ENCODE data around the gene ANKRD10.

ANKRD10 gene

DNA sequence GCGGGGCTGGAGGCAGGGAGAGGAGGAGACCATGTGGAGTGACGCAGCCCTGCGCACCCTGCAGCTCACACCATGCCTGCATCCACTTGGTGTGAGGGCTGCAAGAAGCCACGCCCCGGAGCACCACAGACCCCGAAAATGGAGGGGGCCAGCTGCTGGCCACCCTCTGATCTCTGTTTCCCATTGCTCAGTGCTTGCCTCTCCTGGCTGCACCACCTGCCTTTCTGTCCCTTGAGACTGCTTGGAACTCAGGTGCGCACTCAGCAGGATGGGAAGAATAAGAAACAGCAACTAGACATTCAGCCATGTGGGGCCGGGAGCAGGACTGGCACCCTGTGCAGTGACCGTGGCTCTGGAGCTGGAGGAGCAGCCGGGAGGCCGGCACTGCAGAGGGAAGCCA, 64.0 kb downstream of the ANKRD10 start:
- no peaks in the 10 kb centered on the region for H3K4me1 ChIP-seq (ENCODE audit: control insufficient read depth, low read length)
- H3K27ac ChIP-seq (ENCODE audit: low read depth, low read length): no peak overlapping the region
- no peaks in the 10 kb centered on the region for H3F3A ChIP-seq (ENCODE audit: control insufficient read depth, insufficient read depth)
- H3K9me2 ChIP-seq (replicated peaks; ENCODE audit: control insufficient read depth, low read length): no peaks in the 10 kb centered on the region
- H4K20me1 ChIP-seq (ENCODE audit: control insufficient read depth, insufficient read depth, low read depth, low read length): no peaks in the 10 kb centered on the region
- no peak overlapping the region for H3K4me2 ChIP-seq (ENCODE audit: low read length)
- H3K9me3 ChIP-seq (ENCODE audit: control insufficient read depth, insufficient read depth, low read length): no peaks in the 10 kb centered on the region
- no peaks in the 10 kb centered on the region for H3K79me2 ChIP-seq (ENCODE audit: control insufficient read depth, low read length)
- no peaks in the 10 kb centered on the region for H3K36me3 ChIP-seq (ENCODE audit: control insufficient read depth, low read length)
- peaks cover 12% of the 10 kb centered on the region for H3K27me3 ChIP-seq (ENCODE audit: control insufficient read depth, low read length)
- no peak for TF ChIP-seq EZH2phosphoT487 (IDR thresholded peaks at IDR 0.05; ENCODE audit: borderline replicate concordance, low read length)
- TF ChIP-seq, protein P1, sequence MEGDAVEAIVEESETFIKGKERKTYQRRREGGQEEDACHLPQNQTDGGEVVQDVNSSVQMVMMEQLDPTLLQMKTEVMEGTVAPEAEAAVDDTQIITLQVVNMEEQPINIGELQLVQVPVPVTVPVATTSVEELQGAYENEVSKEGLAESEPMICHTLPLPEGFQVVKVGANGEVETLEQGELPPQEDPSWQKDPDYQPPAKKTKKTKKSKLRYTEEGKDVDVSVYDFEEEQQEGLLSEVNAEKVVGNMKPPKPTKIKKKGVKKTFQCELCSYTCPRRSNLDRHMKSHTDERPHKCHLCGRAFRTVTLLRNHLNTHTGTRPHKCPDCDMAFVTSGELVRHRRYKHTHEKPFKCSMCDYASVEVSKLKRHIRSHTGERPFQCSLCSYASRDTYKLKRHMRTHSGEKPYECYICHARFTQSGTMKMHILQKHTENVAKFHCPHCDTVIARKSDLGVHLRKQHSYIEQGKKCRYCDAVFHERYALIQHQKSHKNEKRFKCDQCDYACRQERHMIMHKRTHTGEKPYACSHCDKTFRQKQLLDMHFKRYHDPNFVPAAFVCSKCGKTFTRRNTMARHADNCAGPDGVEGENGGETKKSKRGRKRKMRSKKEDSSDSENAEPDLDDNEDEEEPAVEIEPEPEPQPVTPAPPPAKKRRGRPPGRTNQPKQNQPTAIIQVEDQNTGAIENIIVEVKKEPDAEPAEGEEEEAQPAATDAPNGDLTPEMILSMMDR (IDR thresholded peaks at IDR 0.05; ENCODE audit: low read depth, low read length, poor library complexity, severe bottlenecking): no peak
- H3K4me3 ChIP-seq (ENCODE audit: low read length): no peak overlapping the region

DNA sequence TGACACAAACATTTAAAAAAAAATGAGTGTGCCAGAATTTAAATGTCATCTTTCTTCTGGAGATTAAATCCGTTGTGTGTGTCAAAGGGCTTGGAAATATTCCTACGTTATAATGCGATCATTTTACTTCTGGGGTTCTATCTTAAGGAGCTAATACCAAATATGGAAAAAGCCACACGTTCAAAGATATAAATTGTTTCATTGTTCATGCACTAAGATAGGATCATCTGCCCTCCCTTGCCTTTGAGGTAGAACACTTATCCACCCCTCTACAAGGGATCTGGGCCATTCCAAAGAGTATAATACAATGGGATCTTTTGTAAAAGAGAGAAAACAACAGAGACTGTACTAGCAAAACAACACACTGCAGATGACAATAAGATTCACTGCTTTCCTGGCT, 64.9 kb downstream of the ANKRD10 start:
- Histone ChIP-seq H3K9me2 (replicated peaks; ENCODE audit: control insufficient read depth, low read length) (no peaks in the 10 kb centered on the region), H3K4me2 (ENCODE audit: low read length) (no peak overlapping the region), H4K20me1 (ENCODE audit: control insufficient read depth, insufficient read depth, low read depth, low read length) (no peaks in the 10 kb centered on the region), H3K27ac (ENCODE audit: low read depth, low read length) (no peak overlapping the region), H3K4me1 (ENCODE audit: control insufficient read depth, low read length) (no peaks in the 10 kb centered on the region), H3K4me3 (ENCODE audit: low read length) (no peak overlapping the region), H3K9me3 (ENCODE audit: control insufficient read depth, insufficient read depth, low read length) (no peaks in the 10 kb centered on the region), H3F3A (ENCODE audit: control insufficient read depth, insufficient read depth) (no peaks in the 10 kb centered on the region), H3K27me3 (ENCODE audit: control insufficient read depth, low read length) (peaks cover 16% of the 10 kb centered on the region), H3K36me3 (ENCODE audit: control insufficient read depth, low read length) (no peaks in the 10 kb centered on the region), H3K79me2 (ENCODE audit: control insufficient read depth, low read length) (no peaks in the 10 kb centered on the region)
- TF ChIP-seq, protein P1 (IDR thresholded peaks at IDR 0.05; ENCODE audit: low read depth, low read length, poor library complexity, severe bottlenecking): no peak
- TF ChIP-seq EZH2phosphoT487 (IDR thresholded peaks at IDR 0.05; ENCODE audit: borderline replicate concordance, low read length): no peak

DNA sequence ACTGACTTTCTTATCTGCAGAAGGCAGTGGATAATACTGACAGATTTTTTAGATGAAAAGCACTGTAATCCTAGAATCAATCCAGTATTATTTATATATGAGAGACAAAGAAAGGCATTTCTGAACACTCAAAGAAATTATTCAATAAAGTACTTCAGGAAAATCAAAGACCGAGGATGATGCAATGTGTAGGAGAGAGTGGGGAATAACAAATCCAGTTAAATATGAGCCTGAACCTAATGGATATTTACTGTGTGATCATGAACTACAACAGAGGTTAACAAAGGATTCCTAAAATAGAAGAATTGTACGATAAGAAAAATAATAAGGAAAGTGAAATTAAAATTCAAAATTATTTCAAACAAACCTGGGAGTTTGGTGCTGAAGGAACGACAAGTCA, 69.3 kb downstream of the ANKRD10 start:
- no peaks in the 10 kb centered on the region for H3K36me3 ChIP-seq (ENCODE audit: control insufficient read depth, low read length)
- no peak overlapping the region for H3K4me2 ChIP-seq (ENCODE audit: low read length)
- no peaks in the 10 kb centered on the region for H4K20me1 ChIP-seq (ENCODE audit: control insufficient read depth, insufficient read depth, low read depth, low read length)
- peaks cover 26% of the 10 kb centered on the region for H3K27me3 ChIP-seq (ENCODE audit: control insufficient read depth, low read length)
- no peaks in the 10 kb centered on the region for H3K9me2 ChIP-seq (replicated peaks; ENCODE audit: control insufficient read depth, low read length)
- H3K9me3 ChIP-seq (ENCODE audit: control insufficient read depth, insufficient read depth, low read length): no peaks in the 10 kb centered on the region
- no peaks in the 10 kb centered on the region for H3F3A ChIP-seq (ENCODE audit: control insufficient read depth, insufficient read depth)
- no peaks in the 10 kb centered on the region for H3K79me2 ChIP-seq (ENCODE audit: control insufficient read depth, low read length)
- H3K27ac ChIP-seq (ENCODE audit: low read depth, low read length): no peak overlapping the region
- no peaks in the 10 kb centered on the region for H3K4me1 ChIP-seq (ENCODE audit: control insufficient read depth, low read length)
- H3K4me3 ChIP-seq (ENCODE audit: low read length): no peak overlapping the region
- no peak for TF ChIP-seq EZH2phosphoT487 (IDR thresholded peaks at IDR 0.05; ENCODE audit: borderline replicate concordance, low read length)
- TF ChIP-seq, protein P1 (IDR thresholded peaks at IDR 0.05; ENCODE audit: low read depth, low read length, poor library complexity, severe bottlenecking): no peak

DNA sequence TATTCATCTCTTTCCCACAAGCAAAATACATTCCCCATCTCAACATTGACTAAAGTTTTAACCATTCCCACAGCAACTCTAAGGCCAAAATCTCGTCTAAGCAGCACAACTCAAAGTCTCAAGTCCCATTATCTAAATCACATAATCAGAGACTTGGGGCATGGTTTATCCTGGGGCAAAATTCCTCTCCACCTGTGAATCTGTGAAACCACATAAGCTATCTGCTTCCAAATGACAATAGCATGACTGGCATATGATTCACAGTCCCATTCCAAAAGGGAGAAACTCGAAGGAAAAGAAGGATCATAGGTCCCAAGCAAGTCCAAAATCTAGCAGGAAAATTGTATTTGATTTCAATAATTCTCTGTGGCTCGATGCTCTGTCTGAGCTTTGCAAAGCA, 73.0 kb downstream of the ANKRD10 start:
- no peaks in the 10 kb centered on the region for H3K9me2 ChIP-seq (replicated peaks; ENCODE audit: control insufficient read depth, low read length)
- H3K4me1 ChIP-seq (ENCODE audit: control insufficient read depth, low read length): no peaks in the 10 kb centered on the region
- peaks cover 22% of the 10 kb centered on the region for H3K27me3 ChIP-seq (ENCODE audit: control insufficient read depth, low read length)
- TF ChIP-seq EZH2phosphoT487 (IDR thresholded peaks at IDR 0.05; ENCODE audit: borderline replicate concordance, low read length): no peak
- no peaks in the 10 kb centered on the region for H3K79me2 ChIP-seq (ENCODE audit: control insufficient read depth, low read length)
- H4K20me1 ChIP-seq (ENCODE audit: control insufficient read depth, insufficient read depth, low read depth, low read length): no peaks in the 10 kb centered on the region
- H3K27ac ChIP-seq (ENCODE audit: low read depth, low read length): no peak overlapping the region
- no peak overlapping the region for H3K4me3 ChIP-seq (ENCODE audit: low read length)
- H3K4me2 ChIP-seq (ENCODE audit: low read length): no peak overlapping the region
- no peaks in the 10 kb centered on the region for H3K36me3 ChIP-seq (ENCODE audit: control insufficient read depth, low read length)
- H3F3A ChIP-seq (ENCODE audit: control insufficient read depth, insufficient read depth): no peaks in the 10 kb centered on the region
- no peaks in the 10 kb centered on the region for H3K9me3 ChIP-seq (ENCODE audit: control insufficient read depth, insufficient read depth, low read length)
